ENCODE data around the gene CCDC121.

CCDC121 gene

DNA sequence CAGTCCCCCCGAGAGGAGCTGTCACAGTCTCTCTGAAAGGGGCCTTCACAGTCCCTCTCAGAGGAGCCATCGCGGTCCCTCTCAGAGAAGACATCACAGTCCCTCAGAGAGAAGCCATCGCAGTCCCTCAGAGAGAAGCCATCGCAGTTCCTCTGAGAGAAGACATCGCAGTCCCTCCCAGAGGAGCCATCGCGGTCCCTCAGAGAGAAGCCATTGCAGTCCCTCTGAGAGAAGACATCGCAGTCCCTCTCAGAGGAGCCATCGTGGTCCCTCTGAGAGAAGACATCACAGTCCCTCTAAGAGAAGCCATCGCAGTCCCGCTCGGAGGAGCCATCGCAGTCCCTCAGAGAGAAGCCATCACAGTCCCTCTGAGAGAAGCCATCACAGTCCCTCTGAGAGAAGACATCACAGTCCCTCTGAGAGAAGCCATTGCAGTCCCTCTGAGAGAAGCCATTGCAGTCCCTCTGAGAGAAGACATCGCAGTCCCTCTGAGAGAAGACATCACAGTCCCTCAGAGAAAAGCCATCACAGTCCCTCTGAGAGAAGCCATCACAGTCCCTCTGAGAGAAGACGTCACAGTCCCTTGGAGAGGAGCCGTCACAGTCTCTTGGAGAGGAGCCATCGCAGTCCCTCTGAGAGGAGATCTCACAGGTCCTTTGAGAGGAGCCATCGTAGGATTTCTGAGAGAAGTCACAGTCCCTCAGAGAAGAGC, 47.2 kb downstream of the CCDC121 start:
- DNase-seq, result no peak

Data from inflammatory macrophage treated with lipopolysaccharide for 1 hour (primary cell).